ENCODE results near the gene MAFF.

Gene MAFF

GRCh38 chr22:38187413-38188212 is 14.2 kb upstream of the MAFF start:
- no peak overlapping the region for H3K4me3 ChIP-seq (ENCODE audit: low read length)
- no peak for TF ChIP-seq ZNF274 (IDR thresholded peaks at IDR 0.05; ENCODE audit: low read depth, low read length)

- H3K4me3 ChIP-seq (ENCODE audit: low read length) = no peak overlapping the region
- TF ChIP-seq ZNF274 (IDR thresholded peaks at IDR 0.05; ENCODE audit: low read depth, low read length) = no peak
These were observed 12.7 kb upstream of the MAFF start for GRCh38 chr22:38189104-38189503.

GRCh38 chr22:38190581-38190980 is 11.2 kb upstream of the MAFF start:
- no peak overlapping the region for H3K4me3 ChIP-seq (ENCODE audit: low read length)
- TF ChIP-seq ZNF274 (IDR thresholded peaks at IDR 0.05; ENCODE audit: low read depth, low read length) = no peak

GRCh38 chr22:38191055-38191454 is 10.7 kb upstream of the MAFF start:
- no peak overlapping the region for H3K4me3 ChIP-seq (ENCODE audit: low read length)
- no peak for TF ChIP-seq ZNF274 (IDR thresholded peaks at IDR 0.05; ENCODE audit: low read depth, low read length)

- H3K4me3 ChIP-seq (ENCODE audit: low read length) = no peak overlapping the region
- no peak for TF ChIP-seq ZNF274 (IDR thresholded peaks at IDR 0.05; ENCODE audit: low read depth, low read length)
These were observed 9.9 kb upstream of the MAFF start for GRCh38 chr22:38191731-38192474.

- no peak overlapping the region for H3K4me3 ChIP-seq (ENCODE audit: low read length)
- TF ChIP-seq ZNF274 (IDR thresholded peaks at IDR 0.05; ENCODE audit: low read depth, low read length) = no peak
These were observed 9.3 kb upstream of the MAFF start for GRCh38 chr22:38192475-38192863.

GRCh38 chr22:38193580-38193979 is 8.2 kb upstream of the MAFF start:
- H3K4me3 ChIP-seq (ENCODE audit: low read length) = no peak overlapping the region
- TF ChIP-seq ZNF274 (IDR thresholded peaks at IDR 0.05; ENCODE audit: low read depth, low read length) = no peak

- H3K4me3 ChIP-seq (ENCODE audit: low read length) = no peak overlapping the region
- TF ChIP-seq ZNF274 (IDR thresholded peaks at IDR 0.05; ENCODE audit: low read depth, low read length) = no peak
These were observed 4.9 kb upstream of the MAFF start for GRCh38 chr22:38196791-38197419.

GRCh38 chr22:38199826-38200559 is 1.8 kb upstream of the MAFF start:
- no peak overlapping the region for H3K4me3 ChIP-seq (ENCODE audit: low read length)
- no peak for TF ChIP-seq ZNF274 (IDR thresholded peaks at IDR 0.05; ENCODE audit: low read depth, low read length)

- peak overlapping the region; percentile 20; the same call in 1 of the 2 replicates for H3K4me3 ChIP-seq (ENCODE audit: low read length)
- TF ChIP-seq ZNF274 (IDR thresholded peaks at IDR 0.05; ENCODE audit: low read depth, low read length) = no peak
These were observed 453 bp upstream of the MAFF start for GRCh38 chr22:38201371-38201710.

GRCh38 chr22:38202437-38203089 is 769 bp downstream of the MAFF start:
- TF ChIP-seq ZNF274 (IDR thresholded peaks at IDR 0.05; ENCODE audit: low read depth, low read length) = no peak

GRCh38 chr22:38203090-38203810 is 1.5 kb downstream of the MAFF start:
- TF ChIP-seq ZNF274 (IDR thresholded peaks at IDR 0.05; ENCODE audit: low read depth, low read length) = no peak
- H3K4me3 ChIP-seq (ENCODE audit: low read length) = peak overlapping the region; percentile 70; the same call in 1 of the 2 replicates

More at GRCh38 chr22:38202437-38203089, 769 bp downstream of the MAFF start:
- H3K4me3 ChIP-seq (ENCODE audit: low read length) = peak overlapping the region; percentile 70; the same call in 1 of the 2 replicates

Measured in GM08714 (cell line).